ENCODE data around the gene OBSCN. TPM values are rescaled to one million over a fixed set of nuclear protein-coding genes. Genes with fewer than 3 reads are reported as not detected.

OBSCN gene
- total and polyA plus RNA-seq, 2 of the 4 experiments (the other 2 are of a cell fraction), result 4.1 to 9.5 TPM

DNA sequence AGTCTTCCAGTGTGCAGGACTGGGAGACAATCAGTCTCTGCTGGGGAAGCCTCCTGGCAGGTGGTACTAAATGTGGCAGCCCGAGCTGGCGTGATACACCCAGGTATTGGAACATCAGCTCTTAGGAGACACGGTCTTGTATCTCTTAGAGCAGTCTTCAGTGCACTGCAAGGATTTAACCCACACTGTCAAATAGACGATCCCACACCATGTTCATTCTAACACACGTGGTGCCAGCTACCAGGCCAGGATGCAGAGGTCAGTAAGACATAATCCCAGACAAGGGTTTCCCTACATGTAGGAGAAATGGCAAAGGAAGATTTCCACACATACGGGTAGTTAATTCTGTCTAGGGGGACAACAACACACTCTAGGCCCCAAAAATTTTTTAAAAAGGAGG is 190.1 kb downstream of the OBSCN start:
- Histone ChIP-seq H4K5ac (ENCODE audit: low read depth, low read length) (no peak overlapping the region), H2AK5ac (ENCODE audit: low read depth, low read length) (no peak overlapping the region), H2BK15ac (ENCODE audit: low read depth, low read length) (no peak overlapping the region), H3K4ac (ENCODE audit: low read depth, low read length) (no peak overlapping the region), H4K91ac (ENCODE audit: insufficient read depth, low read depth, low read length) (no peak overlapping the region), H3K79me1 (ENCODE audit: low read depth in 1 of 2, low read length in 2 of 2) (peaks cover 10 to 64% of the 10 kb centered on the region in 2 experiments), H2BK120ac (ENCODE audit: low read depth, low read length) (no peak overlapping the region), H3K14ac (replicated peaks; ENCODE audit: low read depth, low read length) (no peak overlapping the region), H3K23ac (ENCODE audit: low read depth, low read length) (no peak overlapping the region), H2AFZ (replicated peaks; ENCODE audit: low read length, poor library complexity) (no peak overlapping the region), H3K36me3 (ENCODE audit: control insufficient read depth, insufficient read depth, low read length) (peaks cover 59% of the 10 kb centered on the region), H3K27me3 (ENCODE audit: control insufficient read depth, insufficient read depth, low read length) (no peaks in the 10 kb centered on the region), H4K8ac (ENCODE audit: low read depth in 2 of 2, low read length in 2 of 2) (no peak overlapping the region), H2BK20ac (ENCODE audit: low read depth, low read length) (no peak overlapping the region), H3K27ac (ENCODE audit: insufficient read depth, low read length) (no peak overlapping the region), H3K9me3 (ENCODE audit: control insufficient read depth, insufficient read depth, low read length) (no peaks in the 10 kb centered on the region), H3K56ac (ENCODE audit: extremely low read depth, insufficient read depth, low read length) (no peak overlapping the region), H3K4me2 (ENCODE audit: low read depth, low read length) (no peak overlapping the region), H3K18ac (ENCODE audit: low read depth, low read length) (no peak overlapping the region), H3K9ac (ENCODE audit: low read depth, low read length) (no peak overlapping the region), H4K20me1 (ENCODE audit: insufficient read depth, low read length) (peaks cover 46% of the 10 kb centered on the region), H2BK5ac (ENCODE audit: low read depth, low read length, poor library complexity, severe bottlenecking) (no peak overlapping the region), H2AK9ac (replicated peaks; ENCODE audit: low read depth, low read length, poor library complexity) (no peak overlapping the region), H3K4me3 (ENCODE audit: insufficient read depth, low read depth, low read length) (no peak overlapping the region), H3K4me1 (ENCODE audit: control insufficient read depth, insufficient read depth, low read length) (peaks cover 8% of the 10 kb centered on the region), H3K9me1 (ENCODE audit: insufficient read depth, low read length) (0 out of 2 replicates have a peak, but pooled peaks cover 5% of the 10 kb centered on the region)
- 100% methylated on average over 3 of the region's 6 CpGs; no CpG with 5 or more reads in 1 of the 2 experiments for WGBS, 2 experiments (ENCODE audit: extremely low coverage in 2 of 2, insufficient read length in 1 of 2)
- DNase-seq (no peak), ATAC-seq (ENCODE audit: low read depth) (no peak)
- TF ChIP-seq BHLHE40 (IDR thresholded peaks at IDR 0.05; ENCODE audit: low read depth, low read length), result no peak
- TF ChIP-seq MXI1 (IDR thresholded peaks at IDR 0.05; ENCODE audit: borderline replicate concordance, low read depth, low read length), result no peak
- TF ChIP-seq SMC3 (IDR thresholded peaks at IDR 0.05; ENCODE audit: low read depth, low read length), result no peak
- no peak for TF ChIP-seq RFX5 (IDR thresholded peaks at IDR 0.05; ENCODE audit: low read depth, low read length)
- TF ChIP-seq MAZ (IDR thresholded peaks at IDR 0.05; ENCODE audit: borderline replicate concordance, low read depth, low read length), result no peak
- TF ChIP-seq, protein P1, sequence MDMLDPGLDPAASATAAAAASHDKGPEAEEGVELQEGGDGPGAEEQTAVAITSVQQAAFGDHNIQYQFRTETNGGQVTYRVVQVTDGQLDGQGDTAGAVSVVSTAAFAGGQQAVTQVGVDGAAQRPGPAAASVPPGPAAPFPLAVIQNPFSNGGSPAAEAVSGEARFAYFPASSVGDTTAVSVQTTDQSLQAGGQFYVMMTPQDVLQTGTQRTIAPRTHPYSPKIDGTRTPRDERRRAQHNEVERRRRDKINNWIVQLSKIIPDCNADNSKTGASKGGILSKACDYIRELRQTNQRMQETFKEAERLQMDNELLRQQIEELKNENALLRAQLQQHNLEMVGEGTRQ (IDR thresholded peaks at IDR 0.05; ENCODE audit: low read depth, low read length), result no peak
- dilution Hi-C loops (cut with HindIII; ENCODE audit: low sequenced_read_pairs, unreplicated experiment) (no loop called here), in situ Hi-C loops (cut with MboI; ENCODE audit: low sequenced_read_pairs) (no loop called here), intact Hi-C loops (cut with micrococcal nuclease) (no loop called here)
- no TSS peak for BruUV-seq (replicated peaks)
- ChIA-PET POLR2A (ENCODE audit: unreplicated experiment) (no interaction called here), CTCF (no interaction called here)
